Ovary (tissue), 9 donors: ENCODE data around the gene HIKESHI. TPM values are rescaled to one million over a fixed set of nuclear protein-coding genes. Genes with fewer than 3 reads are reported as not detected.

Experiments used
- DNase-seq, 5 donors: peaks; one replicate each; pipeline ENCODE4 v3.0.0-alpha.2; 2019 to 2020
- H3K27ac ChIP-seq, 2 donors: fragments of 200-600 bp; one replicate each; pipeline versions ENCODE4 v1.5.1 to v1.8.0; 2019 to 2022
- H3K27me3 ChIP-seq: fragments of 200-600 bp; one replicate; pipeline ENCODE4 v1.8.0; 2022
- H3K36me3 ChIP-seq: fragments of 200-600 bp; sonication (generic); one replicate; pipeline ENCODE4 v1.5.1; 2019
- H3K4me1 ChIP-seq: one replicate; pipeline ENCODE4 v1.8.1; 2013; ENCODE audit warnings: mild to moderate bottlenecking, moderate library complexity; ENCODE audit not compliant: insufficient read depth
- H3K4me3 ChIP-seq: fragments of 200-600 bp; sonication (generic); one replicate; pipeline ENCODE4 v1.5.1; 2017
- H3K9me3 ChIP-seq, 2 donors: fragments of 200-600 bp in 1 of 2; sonication (generic) in 1 of 2; one replicate each; pipeline versions ENCODE4 v1.5.1 to v1.8.1; 2013 to 2019; ENCODE audit warnings: mild to moderate bottlenecking in 1 of 2, moderate library complexity in 1 of 2
- EP300 ChIP-seq: sonication (generic); formaldehyde crosslinking; IDR thresholded peaks from one replicate; pipeline ENCODE4 v1.6.1; 2017; ENCODE audit warnings: antibody characterized with exemption
- POLR2A ChIP-seq: fragments of 450-650 bp; IDR thresholded peaks from one replicate; pipeline ENCODE4 v1.6.1; 2017; ENCODE audit warnings: antibody characterized with exemption, mild to moderate bottlenecking, moderate library complexity
- WGBS, 3 donors: extraction: QIAGEN DNeasy Blood & Tissue Kit in 1 of 3; methylation state at CpG; one replicate each; pipeline versions ENCODE4 v1.1.5 to v1.1.7; 2013 to 2017; 5-methylcytosine and 5-hydroxymethylcytosine counted together
- intact Hi-C, 4 donors: fragments of 100-400 bp; cut with DNase I; formaldehyde crosslinking; loops; one replicate each; pipeline versions ENCODE4 v1.11.0 to v1.15.1; 2022 to 2023
- polyA plus RNA-seq, 2 donors: library from polyadenylated mRNA; stranded (reverse); fragments of 200-250 nt in 1 of 2; fragments of 350-450 nt in 1 of 2; fragmentation: Illumina TruSeq in 1 of 2; extraction: RNeasy Lipid Tissue Mini Kit (QIAGEN cat#74804) in 1 of 2; gene quantifications; one replicate each; pipeline ENCODE4 v1.2.3, GENCODE V29; 2013 to 2014
- total RNA-seq, 7 donors: library from RNA; depleted of rRNA in 2 of 7; stranded (reverse); fragments of >200 nt in 2 of 7; fragmentation: NEBNext Ultra II Directional in 3 of 7; extraction: Animal tissue kit (Norgen Biotek cat#: 25700) in 3 of 7; gene quantifications; one replicate each; pipeline versions ENCODE4 v1.1.0 to v1.2.4, GENCODE V29; 2016 to 2023
- TF ChIP-seq, protein P1 (sequence below), 3 donors: fragments of 450-650 bp in 2 of 3; fragments of 200-600 bp in 1 of 3; IDR thresholded peaks; one replicate each; pipeline versions ENCODE4 v1.5.1 to v1.8.0; 2016 to 2022; ENCODE audit warnings: antibody characterized with exemption in 3 of 3, mild to moderate bottlenecking in 1 of 3
- donor health status: DM: no; HTN: no; CAD: no; lungs with moderate emphysema.
- donor health status: DM: no; HTN: no; CAD: no.
- donor health status: Bipolar disorder and iron deficiency.
- donor health status: DM: yes; HTN: yes; CAD: no.
- donor health status: DM: no; HTN: no; CAD: no.
- donor health status: DM: yes; HTN: yes; CAD: no.

Gene HIKESHI
- total and polyA plus RNA-seq, 9 donors = 26.6 to 43.7 (median 30.5) TPM

DNA sequence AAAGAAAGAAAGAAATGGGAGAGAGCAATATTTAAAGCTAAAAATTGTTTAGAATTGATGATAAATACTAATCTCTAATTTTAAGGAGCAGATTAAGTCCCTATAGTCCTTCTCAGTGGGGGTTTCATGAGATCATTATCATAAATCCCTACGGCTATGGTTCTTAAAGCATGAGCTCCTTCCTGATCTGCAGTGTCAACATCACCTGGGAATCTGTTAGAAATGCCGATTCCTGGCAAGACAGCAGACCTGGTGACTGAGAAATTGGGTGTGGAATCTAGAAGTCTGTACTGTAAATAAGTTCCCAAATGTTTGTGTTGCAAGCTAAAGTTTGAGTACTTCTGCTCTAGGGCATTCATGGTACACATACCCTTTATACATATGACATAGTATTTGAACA lies 12.6 kb downstream of the HIKESHI start:
- no peak for DNase-seq
- no peaks in the 10 kb centered on the region for H3K27me3 ChIP-seq
- H3K36me3 ChIP-seq = no peaks in the 10 kb centered on the region
- intact Hi-C loops = no loop called here
- no peak overlapping the region for H3K27ac ChIP-seq
- no peak overlapping the region for H3K4me3 ChIP-seq
- H3K4me1 ChIP-seq = no peaks in the 10 kb centered on the region
- WGBS, 3 donors = 96 to 97% (median 97%) methylated on average over 2 of the region's 2 CpGs
- H3K9me3 ChIP-seq = no peaks in the 10 kb centered on the region
- no peak for TF ChIP-seq EP300
- TF ChIP-seq, protein P1, sequence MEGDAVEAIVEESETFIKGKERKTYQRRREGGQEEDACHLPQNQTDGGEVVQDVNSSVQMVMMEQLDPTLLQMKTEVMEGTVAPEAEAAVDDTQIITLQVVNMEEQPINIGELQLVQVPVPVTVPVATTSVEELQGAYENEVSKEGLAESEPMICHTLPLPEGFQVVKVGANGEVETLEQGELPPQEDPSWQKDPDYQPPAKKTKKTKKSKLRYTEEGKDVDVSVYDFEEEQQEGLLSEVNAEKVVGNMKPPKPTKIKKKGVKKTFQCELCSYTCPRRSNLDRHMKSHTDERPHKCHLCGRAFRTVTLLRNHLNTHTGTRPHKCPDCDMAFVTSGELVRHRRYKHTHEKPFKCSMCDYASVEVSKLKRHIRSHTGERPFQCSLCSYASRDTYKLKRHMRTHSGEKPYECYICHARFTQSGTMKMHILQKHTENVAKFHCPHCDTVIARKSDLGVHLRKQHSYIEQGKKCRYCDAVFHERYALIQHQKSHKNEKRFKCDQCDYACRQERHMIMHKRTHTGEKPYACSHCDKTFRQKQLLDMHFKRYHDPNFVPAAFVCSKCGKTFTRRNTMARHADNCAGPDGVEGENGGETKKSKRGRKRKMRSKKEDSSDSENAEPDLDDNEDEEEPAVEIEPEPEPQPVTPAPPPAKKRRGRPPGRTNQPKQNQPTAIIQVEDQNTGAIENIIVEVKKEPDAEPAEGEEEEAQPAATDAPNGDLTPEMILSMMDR (IDR thresholded peaks at IDR 0.05) = no peak
- no peak for TF ChIP-seq POLR2A

DNA sequence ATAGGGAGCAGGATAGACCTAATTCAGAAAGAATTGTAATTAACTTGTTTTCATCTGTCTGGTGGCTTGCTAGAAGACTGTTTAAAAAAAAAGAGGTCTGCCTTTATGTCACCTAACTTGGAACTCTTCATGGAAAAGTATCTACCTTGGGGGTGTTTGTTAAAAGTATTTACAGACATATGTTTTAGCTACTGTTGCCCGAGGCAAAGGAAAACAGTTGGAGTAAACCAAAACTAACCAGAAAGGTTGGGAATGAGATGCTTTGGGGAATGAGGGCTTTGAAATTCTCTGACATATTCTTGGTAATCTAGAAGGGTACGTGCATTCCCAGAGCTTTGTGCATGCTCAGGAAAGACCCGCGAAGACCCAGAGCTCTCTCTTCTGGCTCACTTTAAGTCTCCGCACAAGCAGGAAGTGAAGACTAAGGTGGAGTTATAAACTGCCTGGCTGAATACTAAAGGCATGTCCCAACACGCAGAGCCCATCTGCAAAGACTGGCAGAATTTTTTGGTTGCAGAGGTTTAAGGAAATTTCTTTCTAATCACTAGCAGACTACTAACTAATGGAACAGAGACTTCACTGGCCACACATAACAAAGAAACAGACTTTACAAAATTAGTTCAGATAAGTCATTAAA lies 33.2 kb downstream of the HIKESHI start:
- Histone ChIP-seq H3K27ac (no peak overlapping the region), H3K27me3 (no peaks in the 10 kb centered on the region), H3K36me3 (no peaks in the 10 kb centered on the region), H3K9me3 (no peaks in the 10 kb centered on the region), H3K4me3 (no peak overlapping the region), H3K4me1 (no peaks in the 10 kb centered on the region)
- TF ChIP-seq POLR2A (no peak), EP300 (no peak)
- TF ChIP-seq, protein P1 (IDR thresholded peaks at IDR 0.05) = no peak
- intact Hi-C loops = no loop called here
- WGBS, 3 donors = 96 to 97% (median 97%) methylated on average over 6 of the region's 6 CpGs
- no peak for DNase-seq

DNA sequence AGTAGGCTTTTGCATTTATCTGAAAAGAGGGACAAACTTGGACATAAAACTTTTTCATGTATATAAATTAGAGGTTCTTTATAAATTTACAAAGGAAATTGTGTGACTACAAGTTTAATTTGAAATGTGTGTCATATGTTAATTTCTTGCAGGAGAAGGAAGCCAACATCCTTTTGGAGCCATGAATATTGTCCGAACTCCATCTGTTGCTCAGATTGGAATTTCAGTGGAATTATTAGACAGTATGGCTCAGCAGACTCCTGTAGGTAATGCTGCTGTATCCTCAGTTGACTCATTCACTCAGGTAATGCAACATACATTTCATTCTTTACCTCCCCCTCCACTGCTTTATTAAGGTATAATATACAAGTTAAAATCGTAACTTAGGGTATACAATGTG lies 35.2 kb downstream of the HIKESHI start:
- intact Hi-C loops = no loop called here
- no peaks in the 10 kb centered on the region for H3K36me3 ChIP-seq
- TF ChIP-seq POLR2A = no peak
- no peak for TF ChIP-seq EP300
- TF ChIP-seq, protein P1 (IDR thresholded peaks at IDR 0.05) = no peak
- no peak overlapping the region for H3K27ac ChIP-seq
- H3K9me3 ChIP-seq = no peaks in the 10 kb centered on the region
- no peaks in the 10 kb centered on the region for H3K4me1 ChIP-seq
- DNase-seq = no peak
- H3K4me3 ChIP-seq = no peak overlapping the region
- H3K27me3 ChIP-seq = no peaks in the 10 kb centered on the region
- WGBS, 3 donors = 97 to 99% (median 97%) methylated on average over 2 of the region's 2 CpGs

DNA sequence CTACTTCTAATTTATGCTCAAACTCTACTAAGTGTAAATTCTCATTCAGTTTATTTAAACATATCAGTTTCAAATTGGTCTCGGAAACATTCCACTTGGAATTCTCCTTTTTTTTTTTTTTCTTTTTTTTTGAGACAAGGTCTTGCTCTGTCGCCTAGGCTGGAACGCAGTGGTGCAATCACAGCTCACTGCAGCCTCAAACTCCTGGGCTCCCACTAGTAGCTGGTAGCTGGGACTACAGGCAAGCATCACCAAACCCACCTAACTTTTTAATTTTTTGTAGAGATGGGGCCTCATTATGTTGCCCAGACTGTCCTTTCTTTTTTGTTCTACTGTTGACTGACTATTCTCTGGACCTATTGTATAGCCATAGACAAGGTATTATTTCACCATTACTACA lies 39.3 kb downstream of the HIKESHI start:
- H3K4me3 ChIP-seq = no peak overlapping the region
- DNase-seq = no peak
- TF ChIP-seq, protein P1 (IDR thresholded peaks at IDR 0.05) = no peak
- no peak for TF ChIP-seq EP300
- TF ChIP-seq POLR2A = no peak
- no peaks in the 10 kb centered on the region for H3K36me3 ChIP-seq
- H3K9me3 ChIP-seq = no peaks in the 10 kb centered on the region
- intact Hi-C loops = no loop called here
- H3K4me1 ChIP-seq = no peaks in the 10 kb centered on the region
- H3K27me3 ChIP-seq = no peaks in the 10 kb centered on the region
- WGBS, 3 donors = 78 to 87% (median 80%) methylated on average over 3 of the region's 3 CpGs
- H3K27ac ChIP-seq = no peak overlapping the region
